ENCODE measurements around the gene TRIM26.
"Not testable (repeated sequence)": the region's sequence is repeated elsewhere in the genome, so short reads cannot be mapped to it uniquely, and the experiment has no call there.

The TRIM26 gene, protein sequence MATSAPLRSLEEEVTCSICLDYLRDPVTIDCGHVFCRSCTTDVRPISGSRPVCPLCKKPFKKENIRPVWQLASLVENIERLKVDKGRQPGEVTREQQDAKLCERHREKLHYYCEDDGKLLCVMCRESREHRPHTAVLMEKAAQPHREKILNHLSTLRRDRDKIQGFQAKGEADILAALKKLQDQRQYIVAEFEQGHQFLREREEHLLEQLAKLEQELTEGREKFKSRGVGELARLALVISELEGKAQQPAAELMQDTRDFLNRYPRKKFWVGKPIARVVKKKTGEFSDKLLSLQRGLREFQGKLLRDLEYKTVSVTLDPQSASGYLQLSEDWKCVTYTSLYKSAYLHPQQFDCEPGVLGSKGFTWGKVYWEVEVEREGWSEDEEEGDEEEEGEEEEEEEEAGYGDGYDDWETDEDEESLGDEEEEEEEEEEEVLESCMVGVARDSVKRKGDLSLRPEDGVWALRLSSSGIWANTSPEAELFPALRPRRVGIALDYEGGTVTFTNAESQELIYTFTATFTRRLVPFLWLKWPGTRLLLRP

DNA sequence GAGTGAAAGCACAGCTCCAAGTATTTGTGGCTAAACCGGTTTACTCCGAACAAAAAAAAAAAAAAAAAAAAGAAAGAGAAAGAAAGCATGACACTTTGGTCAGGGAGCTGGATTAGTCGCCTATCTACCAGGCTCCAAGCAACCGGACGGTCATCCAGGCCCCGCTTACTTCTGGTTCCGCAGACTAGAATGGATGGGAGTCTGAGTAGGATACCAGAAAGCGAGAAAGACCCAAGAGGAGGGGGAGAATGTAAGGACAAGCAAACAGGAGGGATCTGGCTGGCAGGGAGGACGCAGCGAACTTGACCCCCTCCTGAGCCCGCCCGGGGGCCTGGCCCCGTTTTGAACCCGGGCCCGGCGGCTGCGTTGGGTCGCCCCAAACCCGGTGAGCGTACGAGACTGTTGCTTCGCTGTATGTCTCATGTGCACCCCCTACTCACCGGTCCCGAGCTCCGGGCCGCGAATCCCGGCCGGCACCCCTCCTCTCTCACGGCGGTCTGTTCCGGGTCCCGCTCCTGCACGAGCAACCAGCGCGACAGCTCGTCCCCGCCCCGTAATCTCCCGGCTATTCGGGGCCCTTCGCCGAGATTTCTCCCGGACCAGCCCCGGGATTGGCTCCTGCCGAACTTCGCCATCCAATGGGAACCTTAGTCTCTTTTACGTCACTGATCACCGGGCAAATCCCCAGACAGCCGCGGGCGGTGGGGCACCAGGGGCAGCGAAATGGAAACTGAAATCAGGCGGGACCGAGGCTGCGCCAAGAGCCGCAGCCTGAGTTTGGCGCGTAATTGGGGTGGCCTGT, at the start of gene TRIM26:
Gene TRIM26 (minus strand): TSS at position 542 of the 802 bp plus-strand sequence. CDS start 14,303 bp downstream, outside the sequence.
- H3K9me3 Mint-ChIP-seq, result no peaks in the 10 kb centered on the region
- peak; percentile 97 for DNase-seq
- peaks cover 59% of the 10 kb centered on the region for H3K4me1 Mint-ChIP-seq (ENCODE audit: low read depth)
- H3K27ac Mint-ChIP-seq, result peak within 1 kb of the TSS; percentile 99
- H3K27me3 Mint-ChIP-seq, result no peaks in the 10 kb centered on the region
- H3K36me3 Mint-ChIP-seq (ENCODE audit: low read depth), result peaks cover 43% of the 10 kb centered on the region
- H3K4me3 Mint-ChIP-seq, result peak within 1 kb of the TSS; percentile 92

DNA sequence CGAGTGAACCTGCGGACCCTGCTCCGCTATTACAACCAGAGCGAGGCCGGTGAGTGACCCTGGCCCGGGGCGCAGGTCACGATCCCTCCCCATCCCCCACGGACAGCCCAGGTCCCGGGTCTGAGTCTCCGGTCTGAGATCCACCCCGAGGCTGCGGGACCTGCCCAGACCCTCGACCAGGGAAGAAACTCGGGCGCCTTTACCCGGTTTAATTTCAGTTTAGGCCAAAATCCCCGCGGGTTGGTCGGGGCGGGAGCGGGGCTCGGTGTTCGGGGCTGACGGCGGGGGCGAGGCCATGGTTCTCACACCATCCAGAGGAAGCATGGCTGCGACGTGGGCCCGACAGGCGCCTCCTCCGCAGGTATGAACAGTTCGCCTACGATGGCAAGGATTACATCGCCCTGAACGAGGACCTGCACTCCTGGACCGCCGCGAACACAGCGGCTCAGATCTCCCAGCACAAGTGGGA, 46.9 kb upstream of the TRIM26 start:
- peaks cover 22% of the 10 kb centered on the region for H3K4me1 Mint-ChIP-seq (ENCODE audit: low read depth)
- H3K4me3 Mint-ChIP-seq, result peak overlapping the region; percentile 86
- H3K27ac Mint-ChIP-seq, result peak overlapping the region; percentile 85
- H3K36me3 Mint-ChIP-seq (ENCODE audit: low read depth), result peaks cover 22% of the 10 kb centered on the region
- H3K9me3 Mint-ChIP-seq, result no peaks in the 10 kb centered on the region
- no peaks in the 10 kb centered on the region for H3K27me3 Mint-ChIP-seq
- DNase-seq, result peak; percentile 59

GRCh38 chr6:30259140-30260035, 46.2 kb upstream of the TRIM26 start:
- H3K4me3 Mint-ChIP-seq, result peak overlapping the region; percentile 86
- H3K27me3 Mint-ChIP-seq, result no peaks in the 10 kb centered on the region
- H3K27ac Mint-ChIP-seq, result peak overlapping the region; percentile 85
- H3K9me3 Mint-ChIP-seq, result no peaks in the 10 kb centered on the region
- DNase-seq, result peak; percentile 77
- peaks cover 22% of the 10 kb centered on the region for H3K4me1 Mint-ChIP-seq (ENCODE audit: low read depth)
- peaks cover 17% of the 10 kb centered on the region for H3K36me3 Mint-ChIP-seq (ENCODE audit: low read depth)

- Mint-ChIP-seq H3K4me3 (peak overlapping the region; percentile 7), H3K36me3 (ENCODE audit: low read depth) (peaks cover 17% of the 10 kb centered on the region), H3K27me3 (peaks cover 3% of the 10 kb centered on the region), H3K9me3 (no peaks in the 10 kb centered on the region), H3K4me1 (ENCODE audit: low read depth) (peaks cover 22% of the 10 kb centered on the region), H3K27ac (no peak overlapping the region)
- DNase-seq, result no peak
These were observed 45.0 kb upstream of the TRIM26 start for GRCh38 chr6:30258204-30258603.

- not testable (repeated sequence) for H3K27ac Mint-ChIP-seq; DNase-seq; H3K9me3 Mint-ChIP-seq; H3K4me3 Mint-ChIP-seq; H3K36me3 Mint-ChIP-seq (ENCODE audit: low read depth); H3K4me1 Mint-ChIP-seq (ENCODE audit: low read depth)
- peaks cover 21% of the 10 kb centered on the region for H3K27me3 Mint-ChIP-seq
These were observed 39.2 kb upstream of the TRIM26 start for GRCh38 chr6:30252417-30252816.

DNA sequence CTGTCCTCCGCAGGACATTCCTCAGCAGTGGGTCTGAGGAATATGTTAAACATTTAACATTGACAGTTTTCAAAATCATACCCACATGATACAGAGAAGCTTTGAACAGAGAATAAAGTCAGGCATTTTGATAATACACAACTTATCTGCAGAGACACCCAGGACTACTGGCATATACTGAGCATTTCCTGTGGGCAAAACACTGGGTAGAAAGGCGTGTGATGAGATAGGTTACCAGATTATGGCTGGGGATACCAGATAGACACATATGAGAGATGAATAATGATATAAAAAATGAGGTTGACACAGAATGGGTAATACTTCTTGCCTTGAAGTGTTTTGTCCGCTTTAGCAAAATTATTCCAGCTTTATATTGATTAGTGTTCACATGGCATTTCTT, 31.4 kb upstream of the TRIM26 start:
- Mint-ChIP-seq H3K9me3 (no peaks in the 10 kb centered on the region), H3K27ac (no peak overlapping the region), H3K36me3 (ENCODE audit: low read depth) (no peaks in the 10 kb centered on the region), H3K4me1 (ENCODE audit: low read depth) (no peaks in the 10 kb centered on the region), H3K4me3 (no peak overlapping the region), H3K27me3 (peaks cover 26% of the 10 kb centered on the region)
- no peak for DNase-seq

- Mint-ChIP-seq H3K27ac (no peak overlapping the region), H3K4me1 (ENCODE audit: low read depth) (no peaks in the 10 kb centered on the region), H3K27me3 (peaks cover 21% of the 10 kb centered on the region), H3K9me3 (no peaks in the 10 kb centered on the region), H3K36me3 (ENCODE audit: low read depth) (no peaks in the 10 kb centered on the region), H3K4me3 (no peak overlapping the region)
- no peak for DNase-seq
These were observed 25.1 kb upstream of the TRIM26 start for GRCh38 chr6:30238178-30238795.

GRCh38 chr6:30234356-30234755, 21.1 kb upstream of the TRIM26 start:
- H3K9me3 Mint-ChIP-seq, result no peaks in the 10 kb centered on the region
- H3K27me3 Mint-ChIP-seq, result peaks cover 24% of the 10 kb centered on the region
- no peak overlapping the region for H3K27ac Mint-ChIP-seq
- no peaks in the 10 kb centered on the region for H3K36me3 Mint-ChIP-seq (ENCODE audit: low read depth)
- no peaks in the 10 kb centered on the region for H3K4me1 Mint-ChIP-seq (ENCODE audit: low read depth)
- DNase-seq, result no peak
- H3K4me3 Mint-ChIP-seq, result no peak overlapping the region

GRCh38 chr6:30231067-30231466, 17.9 kb upstream of the TRIM26 start:
- H3K4me3 Mint-ChIP-seq, result no peak overlapping the region
- no peak for DNase-seq
- H3K4me1 Mint-ChIP-seq (ENCODE audit: low read depth), result peaks cover 18% of the 10 kb centered on the region
- no peaks in the 10 kb centered on the region for H3K9me3 Mint-ChIP-seq
- no peak overlapping the region for H3K27ac Mint-ChIP-seq
- no peaks in the 10 kb centered on the region for H3K36me3 Mint-ChIP-seq (ENCODE audit: low read depth)
- peaks cover 13% of the 10 kb centered on the region for H3K27me3 Mint-ChIP-seq

- DNase-seq, result peak; percentile 52
- H3K36me3 Mint-ChIP-seq (ENCODE audit: low read depth), result peaks cover 3% of the 10 kb centered on the region
- peaks cover 18% of the 10 kb centered on the region for H3K4me1 Mint-ChIP-seq (ENCODE audit: low read depth)
- H3K9me3 Mint-ChIP-seq, result peaks cover 7% of the 10 kb centered on the region
- H3K27ac Mint-ChIP-seq, result peak overlapping the region; percentile 90
- peak overlapping the region; percentile 53 for H3K4me3 Mint-ChIP-seq
- peaks cover 9% of the 10 kb centered on the region for H3K27me3 Mint-ChIP-seq
These were observed 14.7 kb upstream of the TRIM26 start for GRCh38 chr6:30227763-30228487.

GRCh38 chr6:30227242-30227722, 14.1 kb upstream of the TRIM26 start:
- Mint-ChIP-seq H3K9me3 (peaks cover 7% of the 10 kb centered on the region), H3K4me1 (ENCODE audit: low read depth) (peaks cover 18% of the 10 kb centered on the region), H3K27me3 (peaks cover 6% of the 10 kb centered on the region), H3K4me3 (peak overlapping the region; percentile 53), H3K27ac (peak overlapping the region; percentile 90), H3K36me3 (ENCODE audit: low read depth) (peaks cover 3% of the 10 kb centered on the region)
- DNase-seq, result no peak

GRCh38 chr6:30223339-30223738, 10.1 kb upstream of the TRIM26 start:
- H3K36me3 Mint-ChIP-seq (ENCODE audit: low read depth), result peaks cover 3% of the 10 kb centered on the region
- H3K4me1 Mint-ChIP-seq (ENCODE audit: low read depth), result peaks cover 21% of the 10 kb centered on the region
- H3K27me3 Mint-ChIP-seq, result no peaks in the 10 kb centered on the region
- peaks cover 7% of the 10 kb centered on the region for H3K9me3 Mint-ChIP-seq
- H3K4me3 Mint-ChIP-seq, result no peak overlapping the region
- no peak for DNase-seq
- H3K27ac Mint-ChIP-seq, result no peak overlapping the region

DNA sequence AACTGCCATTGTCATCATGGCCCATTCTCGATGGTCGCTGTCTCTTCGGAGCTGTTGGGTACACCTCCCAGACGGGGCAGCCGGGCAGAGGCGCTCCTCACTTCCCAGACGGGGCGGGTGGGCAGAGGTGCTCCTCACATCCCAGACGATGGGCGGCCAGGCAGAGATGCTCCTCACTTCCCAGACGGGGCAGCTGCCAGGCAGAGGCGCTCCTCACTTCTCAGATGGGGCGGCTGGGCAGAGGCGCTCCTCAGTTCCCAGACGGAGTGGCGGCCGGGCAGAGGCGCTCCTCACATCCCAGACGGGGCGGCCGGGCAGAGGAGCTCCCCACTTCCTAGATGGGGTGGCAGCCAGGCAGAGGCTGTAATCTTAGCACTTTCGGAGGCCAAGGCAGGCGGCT, 8.8 kb upstream of the TRIM26 start:
- H3K36me3 Mint-ChIP-seq (ENCODE audit: low read depth); H3K27ac Mint-ChIP-seq: not testable (repeated sequence)

More for the DNA sequence above, 8.8 kb upstream of the TRIM26 start:
- not testable (repeated sequence) for H3K4me3 Mint-ChIP-seq; DNase-seq; H3K27me3 Mint-ChIP-seq; H3K9me3 Mint-ChIP-seq; H3K4me1 Mint-ChIP-seq (ENCODE audit: low read depth)
